ENCODE results near the gene MLH1.

MLH1 gene

DNA sequence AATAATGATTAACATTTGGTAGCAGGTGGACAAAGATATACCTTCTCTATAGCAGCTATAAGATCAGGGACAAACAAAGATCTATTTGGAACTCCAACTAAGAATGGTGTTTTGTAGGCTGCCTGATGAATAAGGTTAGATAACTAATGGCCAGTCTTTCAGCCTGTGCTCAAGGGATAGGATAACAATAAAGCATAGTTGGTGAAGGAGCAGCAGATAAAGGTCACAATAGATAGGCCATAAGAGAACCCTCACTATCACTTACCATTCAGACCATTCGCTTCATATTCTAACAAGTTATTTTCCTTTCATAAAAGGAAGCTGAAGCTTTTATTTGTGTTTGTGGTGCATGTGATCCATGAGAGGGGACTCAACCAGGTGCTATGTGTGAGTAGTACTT, 20.2 kb upstream of the MLH1 start:
- no peak for DNase-seq (ENCODE audit: low read depth in 1 of 2, low spot score in 1 of 2)

DNA sequence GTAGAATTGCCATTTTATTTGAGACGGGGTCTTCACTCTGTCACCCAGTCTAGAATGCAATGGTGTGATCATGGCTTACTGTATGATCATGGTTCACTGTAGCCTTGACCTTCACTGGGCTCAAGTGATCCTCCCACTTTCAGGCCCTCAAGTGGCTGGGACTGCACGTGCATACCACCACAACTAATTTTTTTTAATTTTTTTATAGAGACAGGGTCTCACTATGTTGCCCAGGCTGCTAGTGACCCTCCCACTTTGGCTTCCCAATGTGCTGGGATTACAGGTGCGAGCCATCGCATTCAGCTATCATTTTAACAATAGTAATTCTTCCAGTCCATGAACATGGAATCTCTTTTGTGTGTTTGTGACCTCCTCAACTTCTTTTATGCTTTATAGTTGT, 12.3 kb upstream of the MLH1 start:
- no peak for DNase-seq (ENCODE audit: low read depth in 1 of 2, low spot score in 1 of 2)

DNA sequence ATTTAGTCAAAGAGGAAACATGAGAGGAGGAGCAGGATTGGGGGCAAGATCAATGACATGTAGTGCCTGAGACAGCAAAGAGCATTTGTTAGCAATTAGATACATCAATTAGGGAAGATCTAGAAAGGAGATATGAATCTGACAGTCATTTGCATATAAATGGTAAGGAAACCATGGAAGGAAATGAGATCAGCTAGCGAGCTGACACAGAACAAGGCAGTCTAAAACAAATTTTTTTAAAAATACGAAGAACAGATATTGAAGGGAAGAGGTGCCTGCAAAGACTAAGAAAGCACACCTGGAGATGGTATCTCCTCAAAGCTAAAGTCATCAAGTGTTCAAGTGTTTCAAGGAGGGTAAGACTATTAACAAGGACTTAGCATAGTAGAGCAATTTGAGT, 5.0 kb upstream of the MLH1 start:
- DNase-seq (ENCODE audit: low read depth in 1 of 2, low spot score in 1 of 2): no peak

DNA sequence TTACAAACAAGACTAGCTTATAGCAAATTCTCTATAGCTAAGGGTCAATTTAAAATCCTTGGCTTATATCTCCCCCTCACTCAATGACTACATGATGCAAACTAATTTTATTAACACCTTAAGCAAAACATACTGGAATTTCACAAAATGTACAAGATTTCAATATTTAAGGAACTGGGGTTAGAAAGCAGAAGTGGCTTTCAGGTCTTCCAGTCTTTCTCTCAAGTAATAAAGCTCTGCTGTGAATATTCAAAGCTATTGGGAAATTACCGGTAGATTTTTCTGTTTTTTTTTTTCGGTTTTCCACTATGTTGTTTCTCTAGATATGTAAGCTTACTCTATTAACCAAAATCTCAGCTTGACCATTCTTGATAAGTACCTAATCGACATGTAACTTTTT, 4.3 kb upstream of the MLH1 start:
- no peak for DNase-seq (ENCODE audit: low read depth in 1 of 2, low spot score in 1 of 2)

DNA sequence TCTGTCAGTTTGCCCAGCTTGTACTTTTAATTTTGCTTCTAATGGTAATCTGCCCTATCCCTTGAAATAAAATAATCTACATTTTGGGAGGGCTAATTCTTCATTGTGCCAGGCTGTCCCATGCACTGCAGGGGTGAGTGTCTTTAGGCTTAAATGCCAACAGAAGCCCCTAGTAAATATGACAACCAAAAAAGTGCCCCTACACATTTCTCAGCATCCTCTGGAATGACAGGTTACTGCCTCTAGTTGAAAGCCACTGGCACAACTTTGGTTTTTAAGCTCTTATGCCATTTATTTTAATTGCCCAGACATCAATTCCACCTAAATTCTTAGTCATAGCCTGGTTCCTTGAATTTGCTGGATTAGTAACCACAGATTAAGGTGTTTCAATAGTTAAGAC, 3.8 kb upstream of the MLH1 start:
- no peak for DNase-seq (ENCODE audit: low read depth in 1 of 2, low spot score in 1 of 2)

DNA sequence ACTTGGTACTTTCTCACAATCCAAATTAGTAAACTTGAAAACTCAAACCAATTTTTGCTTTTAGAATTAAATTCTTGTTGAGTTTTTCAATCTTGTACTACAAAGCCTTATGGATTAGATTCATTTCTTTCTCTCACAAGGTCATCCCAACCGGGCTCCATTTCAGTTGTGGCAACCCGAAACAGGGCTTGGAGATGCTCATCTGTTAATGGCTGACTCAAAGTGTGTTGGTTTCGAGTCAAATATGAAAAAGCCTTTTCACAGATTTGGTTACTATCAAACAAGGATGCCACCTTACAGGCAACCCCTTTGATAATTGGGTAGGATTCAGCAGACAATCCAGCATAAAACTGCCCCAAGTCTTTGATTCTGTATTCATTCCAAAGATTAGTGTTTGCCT, 2.2 kb upstream of the MLH1 start:
- no peak for DNase-seq (ENCODE audit: low read depth in 1 of 2, low spot score in 1 of 2)

DNA sequence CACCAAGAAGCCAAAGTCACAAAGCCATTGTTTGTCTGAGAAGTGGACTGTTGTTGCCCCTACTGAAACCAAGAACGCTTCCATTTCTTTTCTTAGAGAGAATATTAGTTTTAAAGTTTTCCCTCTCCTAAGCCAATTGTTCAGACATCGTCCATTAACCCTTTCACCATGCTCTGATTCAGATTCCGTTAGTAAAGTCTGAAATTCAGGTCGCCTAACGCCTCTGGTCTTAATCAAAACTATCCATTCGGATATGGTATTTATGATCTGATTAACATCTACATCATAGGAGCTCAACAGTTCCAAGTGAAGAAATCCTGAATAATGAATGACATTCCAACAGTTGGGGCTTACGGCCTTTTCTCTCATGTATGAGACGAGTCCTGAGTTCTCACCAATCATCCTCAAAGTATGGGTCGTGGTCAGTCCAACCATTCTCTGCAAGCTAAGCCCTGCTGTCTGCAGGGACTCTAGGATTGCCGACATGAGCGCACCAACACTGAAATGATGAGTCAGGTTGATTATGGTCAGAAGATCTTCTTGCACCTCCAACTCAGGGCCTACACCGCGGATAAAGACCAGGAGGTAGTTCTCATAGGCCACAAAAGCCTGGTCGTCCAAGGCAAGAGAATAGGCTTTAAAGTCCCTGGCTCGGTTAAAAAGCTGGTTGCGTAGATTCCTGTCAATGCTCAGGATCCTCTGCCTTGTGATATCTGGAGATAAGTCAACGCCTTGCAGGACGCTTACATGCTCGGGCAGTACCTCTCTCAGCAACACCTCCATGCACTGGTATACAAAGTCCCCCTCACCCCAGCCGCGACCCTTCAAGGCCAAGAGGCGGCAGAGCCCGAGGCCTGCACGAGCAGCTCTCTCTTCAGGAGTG, 1.2 kb upstream of the MLH1 start:
- no peak for DNase-seq (ENCODE audit: low read depth in 1 of 2, low spot score in 1 of 2)

DNA sequence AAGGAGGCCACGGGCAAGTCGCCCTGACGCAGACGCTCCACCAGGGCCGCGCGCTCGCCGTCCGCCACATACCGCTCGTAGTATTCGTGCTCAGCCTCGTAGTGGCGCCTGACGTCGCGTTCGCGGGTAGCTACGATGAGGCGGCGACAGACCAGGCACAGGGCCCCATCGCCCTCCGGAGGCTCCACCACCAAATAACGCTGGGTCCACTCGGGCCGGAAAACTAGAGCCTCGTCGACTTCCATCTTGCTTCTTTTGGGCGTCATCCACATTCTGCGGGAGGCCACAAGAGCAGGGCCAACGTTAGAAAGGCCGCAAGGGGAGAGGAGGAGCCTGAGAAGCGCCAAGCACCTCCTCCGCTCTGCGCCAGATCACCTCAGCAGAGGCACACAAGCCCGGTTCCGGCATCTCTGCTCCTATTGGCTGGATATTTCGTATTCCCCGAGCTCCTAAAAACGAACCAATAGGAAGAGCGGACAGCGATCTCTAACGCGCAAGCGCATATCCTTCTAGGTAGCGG, 452 bp upstream of the MLH1 start, which contains the start of gene EPM2AIP1:
Gene EPM2AIP1 (minus strand): TSS at position 326 of the 520 bp plus-strand sequence. CDS start 54 bp downstream, at position 272.
- DNase-seq (ENCODE audit: low read depth in 1 of 2, low spot score in 1 of 2): peak in 1 of 2 donors; percentile 77

DNA sequence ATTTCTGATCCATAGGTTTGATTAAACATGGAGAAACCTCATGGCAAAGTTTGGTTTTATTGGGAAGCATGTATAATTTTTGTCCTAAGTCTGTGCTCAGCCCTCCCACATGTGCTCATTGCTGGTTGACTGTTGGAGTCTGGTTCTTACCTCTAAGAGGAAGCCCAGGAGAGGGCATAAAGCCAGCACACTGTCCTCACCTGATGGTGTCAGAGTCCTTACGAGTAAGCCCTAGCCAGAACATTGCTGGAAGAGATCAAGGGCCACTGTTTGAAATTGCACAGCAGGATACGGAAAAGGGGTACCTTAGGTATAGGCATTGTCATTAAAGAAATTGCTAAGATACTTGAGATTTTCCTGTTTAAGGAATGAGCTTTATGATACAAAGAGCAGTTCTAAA, 21.3 kb downstream of the MLH1 start:
- DNase-seq (ENCODE audit: low read depth in 1 of 2, low spot score in 1 of 2): no peak

DNA sequence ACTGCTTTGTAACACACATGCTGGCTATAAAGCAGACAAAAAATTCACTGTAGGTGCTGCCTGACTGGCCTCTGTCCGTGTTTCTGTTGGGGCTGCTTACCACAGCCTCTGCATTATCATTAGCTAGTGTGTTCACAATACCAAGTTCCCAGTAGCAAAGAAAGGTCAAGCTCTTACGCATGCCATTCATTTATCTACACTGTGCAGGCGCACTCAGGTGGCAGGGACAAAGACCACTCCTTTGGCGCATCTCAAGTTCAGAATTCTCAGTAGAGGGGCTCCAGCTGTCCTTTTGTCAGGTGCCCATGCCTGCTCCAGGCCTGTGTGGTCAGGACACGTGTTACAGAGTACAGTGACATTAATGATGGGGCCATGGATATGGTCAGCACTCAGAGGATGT, 22.3 kb downstream of the MLH1 start:
- DNase-seq (ENCODE audit: low read depth in 1 of 2, low spot score in 1 of 2): no peak

DNA sequence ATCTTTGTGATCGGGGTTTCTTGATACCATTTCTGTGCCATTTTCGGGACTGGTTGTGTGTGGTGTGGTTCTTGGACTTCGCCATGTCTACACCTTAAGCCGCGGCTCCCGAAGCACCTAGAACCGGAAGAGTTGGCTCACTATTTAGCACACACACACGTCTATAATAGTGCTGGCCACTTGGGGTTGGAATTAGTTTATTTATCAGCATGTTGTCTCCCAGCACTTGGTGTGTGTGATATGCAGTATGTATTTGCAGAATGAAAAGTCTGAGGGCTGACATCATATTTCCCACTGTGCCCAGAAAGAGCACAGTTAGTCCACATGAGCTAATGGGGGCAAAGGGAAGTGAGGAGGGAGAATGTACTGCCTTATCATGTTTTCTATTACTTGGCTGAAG, 23.6 kb downstream of the MLH1 start:
- no peak for DNase-seq (ENCODE audit: low read depth in 1 of 2, low spot score in 1 of 2)

DNA sequence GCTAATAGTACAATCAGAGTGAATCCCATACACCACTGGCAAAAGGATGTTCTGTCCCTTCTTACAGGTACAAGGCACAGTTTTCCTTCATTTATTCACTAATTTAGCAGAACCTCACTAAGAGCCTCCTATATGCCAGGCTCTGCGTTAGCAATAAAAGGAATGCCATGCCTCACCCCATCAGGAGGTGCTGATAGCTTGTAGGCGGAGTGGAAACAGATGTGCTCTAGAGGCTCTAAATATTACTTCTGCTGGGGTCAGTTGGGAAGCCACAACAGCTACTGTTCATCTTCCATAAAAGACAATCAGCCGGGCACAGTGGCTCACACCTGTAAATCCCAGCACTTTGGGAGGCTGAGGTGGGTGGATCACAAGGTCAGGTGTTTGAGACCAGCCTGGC, 24.4 kb downstream of the MLH1 start:
- DNase-seq (ENCODE audit: low read depth in 1 of 2, low spot score in 1 of 2): no peak

DNA sequence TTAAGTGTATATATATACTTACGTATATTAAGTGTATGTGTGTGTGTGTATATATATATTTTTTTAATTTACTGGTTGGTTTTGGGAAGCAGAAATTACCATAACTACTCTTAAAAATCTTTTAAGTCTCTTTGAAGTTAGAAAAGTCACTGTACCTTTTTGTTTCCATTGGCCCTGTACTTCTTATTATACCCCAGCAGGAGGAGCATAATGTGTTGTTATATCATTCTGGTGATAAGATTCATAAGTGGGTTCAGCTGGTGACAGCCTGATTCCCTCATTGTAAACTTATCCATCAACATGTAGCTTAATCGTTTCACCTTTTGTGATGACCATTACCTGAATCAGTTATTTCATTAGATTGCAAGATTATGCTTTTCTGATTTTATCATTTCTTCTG, 30.8 kb downstream of the MLH1 start:
- DNase-seq (ENCODE audit: low read depth in 1 of 2, low spot score in 1 of 2): no peak

DNA sequence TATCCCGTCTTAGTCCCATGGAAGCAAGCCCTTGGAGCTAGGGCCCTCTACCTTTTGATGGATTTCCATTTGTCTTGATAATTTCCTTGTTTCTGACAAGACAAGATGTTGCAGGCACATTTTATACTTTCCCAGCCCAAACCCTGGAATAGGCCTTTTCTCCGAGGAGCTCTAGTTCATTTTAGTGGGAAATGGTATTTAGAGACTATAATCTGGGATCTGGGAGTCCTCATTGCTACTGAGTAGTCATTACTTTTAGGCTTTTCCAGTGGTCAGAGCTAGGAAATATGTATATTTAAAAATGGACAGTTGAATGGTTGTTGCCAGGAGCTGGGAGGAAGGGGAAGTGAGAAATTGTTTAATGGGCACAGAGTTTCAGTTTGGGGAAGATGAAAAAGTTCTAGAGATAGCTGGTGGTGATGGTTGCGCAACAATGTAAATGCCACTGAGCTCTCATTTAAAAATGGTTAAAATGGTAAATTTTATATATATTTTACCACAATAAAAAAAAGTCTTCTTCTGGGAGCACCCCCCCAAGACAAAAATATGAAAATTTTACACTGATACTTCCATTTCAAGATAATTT, 31.6 kb downstream of the MLH1 start:
- no peak for DNase-seq (ENCODE audit: low read depth in 1 of 2, low spot score in 1 of 2)

DNA sequence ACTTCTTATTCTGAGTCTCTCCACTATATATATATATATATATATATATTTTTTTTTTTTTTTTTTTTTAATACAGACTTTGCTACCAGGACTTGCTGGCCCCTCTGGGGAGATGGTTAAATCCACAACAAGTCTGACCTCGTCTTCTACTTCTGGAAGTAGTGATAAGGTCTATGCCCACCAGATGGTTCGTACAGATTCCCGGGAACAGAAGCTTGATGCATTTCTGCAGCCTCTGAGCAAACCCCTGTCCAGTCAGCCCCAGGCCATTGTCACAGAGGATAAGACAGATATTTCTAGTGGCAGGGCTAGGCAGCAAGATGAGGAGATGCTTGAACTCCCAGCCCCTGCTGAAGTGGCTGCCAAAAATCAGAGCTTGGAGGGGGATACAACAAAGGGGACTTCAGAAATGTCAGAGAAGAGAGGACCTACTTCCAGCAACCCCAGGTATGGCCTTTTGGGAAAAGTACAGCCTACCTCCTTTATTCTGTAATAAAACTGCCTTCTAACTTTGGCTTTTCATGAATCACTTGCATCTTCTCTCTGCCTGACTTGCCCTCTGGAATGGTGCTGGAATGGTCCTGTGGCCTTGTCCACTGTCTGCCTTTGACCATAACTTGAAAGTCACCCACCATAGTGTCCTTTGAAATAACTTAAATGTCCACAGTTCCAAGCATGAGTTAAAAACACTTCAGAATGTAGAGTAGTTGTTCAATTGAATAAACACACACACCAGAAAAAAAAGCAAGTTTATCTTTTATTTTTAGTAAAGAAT, 32.4 kb downstream of the MLH1 start:
- no peak for DNase-seq (ENCODE audit: low read depth in 1 of 2, low spot score in 1 of 2)

DNA sequence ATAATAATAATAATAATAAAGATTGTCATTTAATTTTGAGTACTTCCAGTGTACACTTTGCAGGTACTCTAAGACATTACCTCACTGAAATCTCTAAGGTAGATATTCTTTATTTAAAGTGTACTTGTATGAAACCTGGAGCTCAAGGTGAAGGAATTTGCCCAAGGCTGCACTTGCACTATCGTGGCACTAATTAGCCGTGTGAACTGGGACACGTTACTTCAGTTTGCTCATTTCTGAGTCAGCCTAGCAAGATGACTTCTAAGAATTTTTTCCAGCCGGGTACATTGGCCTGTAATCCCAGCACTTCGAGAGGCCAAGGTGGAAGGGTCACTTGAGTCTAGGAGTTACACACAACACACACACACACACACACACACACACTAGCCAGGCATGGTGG, 33.5 kb downstream of the MLH1 start:
- no peak for DNase-seq (ENCODE audit: low read depth in 1 of 2, low spot score in 1 of 2)

DNA sequence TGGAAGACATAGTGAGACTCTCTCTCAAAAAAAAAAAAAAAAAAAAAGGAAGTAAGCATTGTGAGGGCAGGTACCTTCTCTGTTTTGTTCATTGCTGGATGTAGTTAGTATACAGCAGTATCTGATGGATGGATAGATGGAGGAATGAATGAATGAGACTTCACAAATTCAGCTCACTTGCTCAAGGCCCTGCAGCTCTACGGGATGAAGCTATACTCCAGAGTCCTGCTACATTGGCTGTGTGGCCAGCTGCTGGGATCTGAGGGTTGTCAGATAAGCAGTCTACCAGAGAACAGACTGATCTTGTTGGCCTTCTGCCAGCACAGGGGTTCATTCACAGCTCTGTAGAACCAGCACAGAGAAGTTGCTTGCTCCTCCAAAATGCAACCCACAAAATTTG, 35.0 kb downstream of the MLH1 start:
- no peak for DNase-seq (ENCODE audit: low read depth in 1 of 2, low spot score in 1 of 2)

DNA sequence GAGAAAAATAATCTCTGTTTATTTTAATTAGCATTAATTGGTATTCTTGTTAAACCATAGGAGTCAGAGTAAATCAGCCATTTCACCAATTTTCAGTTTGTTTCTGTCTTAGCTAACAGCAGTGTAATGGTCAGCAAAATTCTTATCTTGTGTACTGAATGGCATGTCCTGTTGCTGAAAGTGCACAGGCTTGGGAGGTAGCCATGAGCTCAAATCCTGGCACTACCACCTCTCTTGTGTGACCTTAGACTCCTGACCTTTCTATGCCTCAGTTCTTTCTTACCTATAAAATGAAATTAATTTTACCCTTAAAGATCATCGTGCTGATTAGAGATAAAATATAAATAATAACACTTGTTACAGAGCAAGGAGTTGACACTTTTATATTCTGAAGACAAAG, 35.8 kb downstream of the MLH1 start:
- no peak for DNase-seq (ENCODE audit: low read depth in 1 of 2, low spot score in 1 of 2)

DNA sequence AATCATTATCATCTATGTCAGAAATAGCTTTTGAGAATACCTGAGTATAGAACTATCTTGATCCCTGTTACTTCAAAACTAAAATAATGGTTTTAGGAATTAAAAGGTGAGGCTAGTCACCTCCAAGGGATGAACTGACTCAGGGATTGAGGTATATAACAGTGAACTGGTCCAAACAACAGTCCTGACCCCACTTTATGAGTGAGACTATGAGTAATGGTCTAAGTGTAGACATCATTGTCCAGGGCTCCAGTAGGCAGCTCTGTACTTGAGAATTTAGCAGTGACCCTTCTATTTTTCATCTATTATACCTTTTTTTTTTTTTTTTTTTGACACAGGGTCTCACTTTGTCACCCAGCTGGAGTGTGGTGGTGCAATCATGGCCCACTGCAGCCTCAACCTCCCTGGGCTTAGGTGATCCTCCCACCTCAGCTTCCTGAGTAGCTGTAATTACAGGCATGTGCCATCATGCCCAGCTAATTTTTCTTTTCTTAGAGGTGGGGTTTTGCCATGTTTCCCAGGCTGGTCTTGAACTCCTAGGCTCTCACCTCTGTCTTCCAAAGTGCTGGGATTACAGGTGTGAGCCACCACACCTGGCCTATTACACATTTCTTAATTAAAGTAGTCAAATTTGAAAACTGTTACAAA, 36.3 kb downstream of the MLH1 start:
- DNase-seq (ENCODE audit: low read depth in 1 of 2, low spot score in 1 of 2): no peak

DNA sequence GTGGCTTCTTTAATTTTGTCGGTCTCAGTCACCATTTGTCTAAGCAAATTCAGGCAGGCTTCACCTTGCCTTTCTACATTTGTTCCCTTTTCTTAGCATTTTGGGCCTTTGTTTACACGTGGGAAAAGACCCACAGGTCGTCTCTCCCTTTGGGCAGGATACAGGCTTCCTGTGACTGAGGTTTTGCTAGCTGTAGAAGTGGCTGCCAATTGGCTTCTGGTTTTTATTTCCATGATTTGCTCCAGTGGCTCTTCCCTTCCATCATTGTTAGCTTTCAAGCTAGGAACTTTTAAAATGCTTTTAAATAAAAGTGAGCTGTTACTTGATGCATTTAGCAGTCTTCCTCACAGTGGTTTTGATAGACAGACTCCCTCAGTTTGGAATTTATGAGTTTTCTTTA, 37.3 kb downstream of the MLH1 start:
- DNase-seq (ENCODE audit: low read depth in 1 of 2, low spot score in 1 of 2): no peak

DNA sequence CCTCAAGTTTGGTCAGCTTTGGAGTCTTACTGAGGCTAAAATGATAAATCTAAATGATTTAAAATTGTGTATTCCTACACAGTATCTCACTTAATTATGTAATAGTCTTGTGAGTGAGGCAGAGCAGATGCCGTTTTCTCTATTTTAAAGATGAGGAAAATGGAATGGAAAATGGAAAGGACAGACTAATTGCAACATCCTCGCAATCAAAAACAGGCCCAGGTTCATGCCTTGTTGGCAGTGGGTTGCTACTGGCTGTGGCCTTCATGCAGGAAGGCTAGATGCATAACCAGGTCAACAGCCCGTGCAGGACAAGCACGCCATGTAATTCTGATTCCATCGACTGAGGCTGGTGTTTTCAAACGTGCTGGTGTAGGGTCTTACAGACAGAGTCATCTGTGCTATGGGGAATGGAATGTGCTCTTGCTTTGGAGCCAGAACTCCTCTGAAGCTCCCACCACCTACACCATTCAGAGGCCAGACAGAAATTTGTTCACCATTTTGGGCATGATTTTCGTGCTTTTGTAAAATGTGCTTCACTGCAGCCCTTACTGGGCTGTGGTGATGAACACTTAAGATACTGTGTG, 37.9 kb downstream of the MLH1 start:
- no peak for DNase-seq (ENCODE audit: low read depth in 1 of 2, low spot score in 1 of 2)

Measured in activated CD4-positive, alpha-beta T cell treated with anti-CD3 and anti-CD28 coated beads, Interleukin-2, amount 50 U/mL, for 24 hours (primary cell).